DND-41 (cell line): Measurements from ENCODE around the gene CBX5.
A peak's percentile ranks its signal among the peaks of the same experiment; 100 is the strongest.

ENCODE experiments used
- ATAC-seq: fragments of 200-7000 bp; cut with Tn5 transposase; 3 replicates; pipeline ENCODE4 v1.9.1; 2021; ENCODE audit warnings: low read depth; ENCODE audit not compliant: insufficient read depth
- DNase-seq: peaks from one replicate; pipeline ENCODE4 v3.0.0-alpha.2; 2020
- H2AFZ ChIP-seq: 2 replicates; pipeline ENCODE4 v1.6.0; 2012; ENCODE audit warnings: low read depth, low read length
- H3K27ac ChIP-seq: 2 replicates; pipeline ENCODE4 v1.5.1; 2012; ENCODE audit warnings: low read length, inconsistent platforms
- H3K27me3 ChIP-seq: fragments of 200-600 bp; sonication (generic); 2 replicates; pipeline ENCODE4 v1.6.0; 2012; ENCODE audit warnings: low read length, mild to moderate bottlenecking, inconsistent platforms; ENCODE audit not compliant: insufficient read depth, poor library complexity
- H3K36me3 ChIP-seq: 2 replicates; pipeline ENCODE4 v1.5.1; 2012; ENCODE audit warnings: low read length, inconsistent platforms; ENCODE audit not compliant: insufficient read depth
- H3K4me1 ChIP-seq: 2 replicates; pipeline ENCODE4 v1.5.1; 2012; ENCODE audit warnings: mild to moderate bottlenecking, low read length; ENCODE audit not compliant: insufficient read depth
- H3K4me2 ChIP-seq: 2 replicates; pipeline ENCODE4 v1.6.0; 2012; ENCODE audit warnings: mild to moderate bottlenecking, moderate library complexity, low read length, inconsistent platforms; ENCODE audit not compliant: insufficient read depth
- H3K4me3 ChIP-seq, 2 experiments: fragments of 200-600 bp in 1 of 2; shearing (Covaris generic) in 1 of 2; 2 replicates each; pipeline ENCODE4 v1.5.1; 2012 to 2016; ENCODE audit warnings: inconsistent platforms in 2 of 2, low read length in 2 of 2, mild to moderate bottlenecking in 2 of 2, low read depth in 1 of 2, moderate library complexity in 1 of 2
- H3K79me2 ChIP-seq: 2 replicates; pipeline ENCODE4 v1.6.0; 2012; ENCODE audit warnings: low read length, inconsistent platforms; ENCODE audit not compliant: insufficient read depth
- H3K9ac ChIP-seq: 2 replicates; pipeline ENCODE4 v1.6.0; 2012; ENCODE audit warnings: low read depth, mild to moderate bottlenecking, inconsistent platforms, low read length, moderate library complexity
- H3K9me3 ChIP-seq: 2 replicates; pipeline ENCODE4 v1.5.1; 2012; ENCODE audit warnings: low read length, moderate library complexity, mild to moderate bottlenecking, inconsistent platforms; ENCODE audit not compliant: insufficient read depth, severe bottlenecking
- H4K20me1 ChIP-seq: 2 replicates; pipeline ENCODE4 v1.6.0; 2012; ENCODE audit warnings: low read length; ENCODE audit not compliant: insufficient read depth
- EZH2 ChIP-seq: IDR thresholded peaks from 3 replicates; pipeline ENCODE4 v1.6.1; 2012; ENCODE audit warnings: borderline replicate concordance, low read depth, mild to moderate bottlenecking, moderate library complexity, low read length, inconsistent platforms; ENCODE audit not compliant: severe bottlenecking
- TF ChIP-seq, protein P1 (sequence below): IDR thresholded peaks from 2 replicates; pipeline ENCODE4 v1.5.1; 2012; ENCODE audit warnings: borderline replicate concordance, low read length, moderate library complexity, mild to moderate bottlenecking; ENCODE audit not compliant: poor library complexity, severe bottlenecking; ENCODE audit errors: extremely low read depth

Gene CBX5

DNA sequence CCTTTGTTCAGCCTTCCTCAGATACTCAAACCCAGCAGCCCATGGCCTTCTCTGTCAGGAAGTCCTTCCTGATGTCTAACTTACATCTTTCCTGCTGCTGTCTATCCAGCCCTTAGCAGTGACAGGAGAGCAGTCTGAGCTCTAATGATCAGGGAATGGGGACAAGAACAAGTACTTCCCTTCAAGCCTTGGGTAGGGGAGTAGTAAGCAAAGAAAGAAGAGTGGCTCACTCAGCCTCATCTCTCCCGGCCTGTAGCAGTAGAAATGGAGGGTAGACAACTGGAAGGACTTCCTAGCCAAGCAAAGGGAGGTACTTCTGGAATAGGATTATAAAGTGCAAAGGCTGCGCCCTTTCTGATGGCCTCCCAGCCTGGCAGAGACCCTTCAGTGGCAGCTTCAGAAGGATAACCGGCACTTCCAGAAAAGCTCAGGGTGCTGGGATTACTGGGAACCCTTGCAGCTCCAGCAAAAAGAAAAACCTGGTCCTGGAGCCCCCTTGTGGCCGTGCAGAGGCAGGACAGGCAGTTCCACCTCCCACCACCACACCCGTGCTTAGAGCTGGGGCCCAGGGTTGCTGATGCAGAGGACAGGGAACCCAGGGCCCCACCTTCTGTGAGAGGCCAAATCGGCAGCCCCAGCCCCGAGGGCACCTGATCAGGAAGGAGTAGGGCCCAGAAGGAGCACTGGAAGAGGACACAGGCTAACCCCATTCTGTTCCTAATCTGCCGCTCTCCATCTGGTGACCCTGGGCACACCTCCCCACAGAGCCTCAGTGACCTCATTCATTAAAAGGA is 78.7 kb downstream of the CBX5 start:
- no peaks in the 10 kb centered on the region for H3K36me3 ChIP-seq
- peak; percentile 95 for ATAC-seq
- peaks cover 20% of the 10 kb centered on the region for H3K27me3 ChIP-seq
- H4K20me1 ChIP-seq: no peaks in the 10 kb centered on the region
- H3K4me2 ChIP-seq: no peak overlapping the region
- H3K27ac ChIP-seq: no peak overlapping the region
- no peak overlapping the region for H3K9ac ChIP-seq
- no peak overlapping the region for H2AFZ ChIP-seq
- H3K79me2 ChIP-seq: no peaks in the 10 kb centered on the region
- H3K4me1 ChIP-seq: no peaks in the 10 kb centered on the region
- DNase-seq: peak; percentile 71
- no peaks in the 10 kb centered on the region for H3K9me3 ChIP-seq
- TF ChIP-seq, protein P1, sequence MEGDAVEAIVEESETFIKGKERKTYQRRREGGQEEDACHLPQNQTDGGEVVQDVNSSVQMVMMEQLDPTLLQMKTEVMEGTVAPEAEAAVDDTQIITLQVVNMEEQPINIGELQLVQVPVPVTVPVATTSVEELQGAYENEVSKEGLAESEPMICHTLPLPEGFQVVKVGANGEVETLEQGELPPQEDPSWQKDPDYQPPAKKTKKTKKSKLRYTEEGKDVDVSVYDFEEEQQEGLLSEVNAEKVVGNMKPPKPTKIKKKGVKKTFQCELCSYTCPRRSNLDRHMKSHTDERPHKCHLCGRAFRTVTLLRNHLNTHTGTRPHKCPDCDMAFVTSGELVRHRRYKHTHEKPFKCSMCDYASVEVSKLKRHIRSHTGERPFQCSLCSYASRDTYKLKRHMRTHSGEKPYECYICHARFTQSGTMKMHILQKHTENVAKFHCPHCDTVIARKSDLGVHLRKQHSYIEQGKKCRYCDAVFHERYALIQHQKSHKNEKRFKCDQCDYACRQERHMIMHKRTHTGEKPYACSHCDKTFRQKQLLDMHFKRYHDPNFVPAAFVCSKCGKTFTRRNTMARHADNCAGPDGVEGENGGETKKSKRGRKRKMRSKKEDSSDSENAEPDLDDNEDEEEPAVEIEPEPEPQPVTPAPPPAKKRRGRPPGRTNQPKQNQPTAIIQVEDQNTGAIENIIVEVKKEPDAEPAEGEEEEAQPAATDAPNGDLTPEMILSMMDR: peak; percentile 97
- TF ChIP-seq EZH2: no peak
- H3K4me3 ChIP-seq: no peak overlapping the region

DNA sequence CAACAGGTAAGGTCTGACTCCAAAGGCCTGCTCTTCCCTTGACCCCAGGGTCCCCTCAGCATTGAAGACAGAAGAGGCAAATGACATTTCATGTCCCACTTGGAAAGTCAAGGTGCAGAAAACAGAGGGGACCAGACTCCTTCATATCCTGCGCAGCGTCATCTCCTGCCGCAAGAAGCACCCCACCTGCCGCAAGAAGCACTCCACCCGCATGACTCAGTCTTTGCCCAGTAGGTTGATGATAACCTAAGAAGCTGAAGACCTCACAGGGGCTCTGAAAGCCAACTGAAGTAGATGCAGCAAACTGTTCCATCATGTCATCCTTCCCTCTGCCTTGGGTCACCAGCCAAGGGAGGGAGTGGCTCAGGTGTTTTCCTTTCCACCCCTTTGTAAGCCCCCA is 79.5 kb downstream of the CBX5 start:
- no peak for TF ChIP-seq EZH2
- TF ChIP-seq, protein P1: no peak
- ATAC-seq (no peak), DNase-seq (no peak)
- Histone ChIP-seq H3K4me1 (no peaks in the 10 kb centered on the region), H4K20me1 (no peaks in the 10 kb centered on the region), H2AFZ (no peak overlapping the region), H3K9ac (no peak overlapping the region), H3K9me3 (no peaks in the 10 kb centered on the region), H3K36me3 (no peaks in the 10 kb centered on the region), H3K79me2 (no peaks in the 10 kb centered on the region), H3K4me3 (no peak overlapping the region), H3K27ac (no peak overlapping the region), H3K4me2 (no peak overlapping the region), H3K27me3 (peaks cover 20% of the 10 kb centered on the region)

DNA sequence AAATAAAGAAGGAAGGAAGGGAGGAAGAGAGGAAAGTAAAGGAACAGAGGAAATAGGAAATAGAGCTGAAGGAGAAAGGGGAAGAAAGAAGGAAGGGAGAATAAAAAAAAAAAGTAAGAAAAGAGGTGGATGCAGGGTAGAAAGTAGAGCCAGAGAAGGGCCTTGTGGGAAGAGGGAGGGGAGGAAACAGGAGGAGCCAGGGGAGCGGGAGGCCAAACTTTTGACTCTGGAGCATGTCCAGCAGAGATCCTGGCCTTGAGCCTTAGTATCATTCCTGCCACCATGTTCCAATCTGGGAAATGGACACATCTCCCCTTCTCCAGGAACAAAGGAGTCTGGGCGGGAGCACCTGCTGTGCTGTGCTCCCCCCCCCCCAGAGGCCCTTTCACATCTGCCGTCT is 80.0 kb downstream of the CBX5 start:
- ATAC-seq (no peak), DNase-seq (no peak)
- no peaks in the 10 kb centered on the region for H3K36me3 ChIP-seq
- H3K9ac ChIP-seq: no peak overlapping the region
- H3K9me3 ChIP-seq: no peaks in the 10 kb centered on the region
- H3K27ac ChIP-seq: no peak overlapping the region
- no peaks in the 10 kb centered on the region for H3K79me2 ChIP-seq
- H3K4me1 ChIP-seq: no peaks in the 10 kb centered on the region
- H2AFZ ChIP-seq: no peak overlapping the region
- no peaks in the 10 kb centered on the region for H4K20me1 ChIP-seq
- no peak overlapping the region for H3K4me2 ChIP-seq
- no peak overlapping the region for H3K4me3 ChIP-seq
- no peak for TF ChIP-seq EZH2
- TF ChIP-seq, protein P1: no peak
- H3K27me3 ChIP-seq: peaks cover 22% of the 10 kb centered on the region
